Spleen (tissue), 7 donors: ENCODE data around the gene C5AR1.

ENCODE experiments used
- CTCF ChIP-seq, 11 experiments: fragments of 200-600 bp in 7 of 11; fragments of 450-650 bp in 4 of 11; sonication (generic) in 4 of 11; IDR thresholded peaks in 8 of 11; conservative IDR thresholded peaks in 3 of 11; 1 replicate in 7 of 11; 2 replicates in 4 of 11; pipeline versions ENCODE4 v1.4.0 to v1.8.0; 2016 to 2021; ENCODE audit warnings: antibody characterized with exemption in 11 of 11, inconsistent platforms in 4 of 11, mild to moderate bottlenecking in 1 of 11
- POLR2AphosphoS5 ChIP-seq, 3 donors: sonication (generic); formaldehyde crosslinking; IDR thresholded peaks; one replicate each; pipeline ENCODE4 v1.5.1; 2017; ENCODE audit warnings: antibody characterized with exemption in 3 of 3
- donor health status: DM: no; HTN: no; CAD: no; lungs with moderate emphysema.
- donor health status: DM: no; HTN: no; CAD: no.
- donor health status: DM: no; HTN: no; CAD: no.

GRCh38 chr19:47331931-47332547 lies 22.4 kb downstream of the C5AR1 start, which contains the start of gene C5AR2:
- TF ChIP-seq CTCF (IDR thresholded peaks at IDR 0.05 in 8 of 11, conservative IDR thresholded peaks at IDR 0.05 in 3 of 11) (no peak), POLR2AphosphoS5 (IDR thresholded peaks at IDR 0.05) (peak; percentile 43 to 73 (median 51))
